SK-N-SH (cell line): ENCODE measurements around the gene KRTAP5-4. TPM values are rescaled to one million over a fixed set of nuclear protein-coding genes. Genes with fewer than 3 reads are reported as not detected.
"Not testable (repeated sequence)": the region's sequence is repeated elsewhere in the genome, so short reads cannot be mapped to it uniquely, and the experiment has no call there.

Source experiments
- CTCF ChIA-PET: fragments of 300-600, 350-600 bp; formaldehyde crosslinking; extraction: SDS; loops from one replicate; lab custom pipeline; 2021; lab: Yijun Ruan, JAX
- POLR2A ChIA-PET: fragments of 350-600 bp; sonication (Branson Sonifier 250); formaldehyde crosslinking; extraction: SDS; loops from one replicate; lab custom pipeline; 2020; ENCODE audit warnings: antibody characterized with exemption, inconsistent platforms; lab: Yijun Ruan, JAX
- DNase-seq: peaks from one replicate; pipeline ENCODE4 v3.0.0; 2012
- H2AFZ ChIP-seq: fragments of 200-600 bp; sonication (generic); 2 replicates; pipeline ENCODE4 v1.8.1; 2016; ENCODE audit warnings: antibody characterized with exemption, mild to moderate bottlenecking, low read depth
- H3F3A ChIP-seq: fragments of 200-600 bp; sonication (generic); replicated peaks from 2 replicates; pipeline ENCODE3; 2016; ENCODE audit warnings: antibody characterized with exemption, mild to moderate bottlenecking; ENCODE audit not compliant: insufficient read depth
- H3K27ac ChIP-seq, 2 experiments: fragments of 200-500 bp in 1 of 2; fragments of 200-600 bp in 1 of 2; sonication (Bioruptor generic) in 1 of 2; sonication (generic), shearing (Covaris generic) in 1 of 2; 2 replicates each; pipeline versions ENCODE4 v1.5.1 to v1.6.1; 2014 to 2016; ENCODE audit warnings: low read depth in 2 of 2, inconsistent platforms in 1 of 2, low read length in 1 of 2, mild to moderate bottlenecking in 1 of 2, mixed read lengths in 1 of 2
- H3K27me3 ChIP-seq: fragments of 200-600 bp; sonication (generic), shearing (Covaris generic); 2 replicates; pipeline ENCODE4 v1.6.1; 2016; ENCODE audit warnings: mixed run types; ENCODE audit not compliant: insufficient read depth
- H3K36me3 ChIP-seq, 2 experiments: fragments of 200-500 bp in 1 of 2; fragments of 200-600 bp in 1 of 2; sonication (Bioruptor generic) in 1 of 2; sonication (generic) in 1 of 2; replicated peaks in 1 of 2; 2 replicates each; pipeline versions ENCODE3 to v1.5.1; 2014 to 2016; ENCODE audit warnings: low read length in 1 of 2, mild to moderate bottlenecking in 1 of 2; ENCODE audit not compliant: insufficient read depth in 2 of 2, control insufficient read depth in 1 of 2
- H3K4me1 ChIP-seq, 2 experiments: fragments of 200-500 bp in 1 of 2; fragments of 200-600 bp in 1 of 2; sonication (Bioruptor generic) in 1 of 2; sonication (generic), shearing (Covaris generic) in 1 of 2; 2 replicates each; pipeline versions ENCODE4 v1.5.1 to v1.6.1; 2014 to 2016; ENCODE audit warnings: low read depth in 1 of 2, low read length in 1 of 2, mixed run types in 1 of 2; ENCODE audit not compliant: insufficient read depth in 2 of 2, control insufficient read depth in 1 of 2
- H3K4me2 ChIP-seq: fragments of 200-600 bp; sonication (generic), shearing (Covaris generic); 2 replicates; pipeline ENCODE4 v1.6.1; 2017; ENCODE audit warnings: mixed run types
- H3K4me3 ChIP-seq, 2 experiments: fragments of 200-500 bp in 1 of 2; fragments of 200-600 bp in 1 of 2; sonication (Bioruptor generic) in 1 of 2; sonication (generic), shearing (Covaris generic) in 1 of 2; 2 replicates each; pipeline versions ENCODE4 v1.5.1 to v1.8.1; 2014 to 2016; ENCODE audit warnings: low read depth in 2 of 2, inconsistent platforms in 1 of 2, low read length in 1 of 2, mild to moderate bottlenecking in 1 of 2, mixed read lengths in 1 of 2, moderate library complexity in 1 of 2
- H3K79me2 ChIP-seq: fragments of 200-600 bp; sonication (generic); 2 replicates; pipeline ENCODE4 v1.8.1; 2017; ENCODE audit warnings: mild to moderate bottlenecking; ENCODE audit not compliant: insufficient read depth
- H3K9ac ChIP-seq: fragments of 200-600 bp; sonication (generic); 2 replicates; pipeline ENCODE4 v1.6.1; 2017; ENCODE audit warnings: mixed run types
- H3K9me2 ChIP-seq: fragments of 200-600 bp; sonication (generic); 2 replicates; pipeline ENCODE4 v1.6.1; 2017; ENCODE audit warnings: mixed run types
- H3K9me3 ChIP-seq: fragments of 200-600 bp; sonication (generic); 2 replicates; pipeline ENCODE4 v1.6.1; 2017; ENCODE audit warnings: mixed run types, mild to moderate bottlenecking, moderate library complexity
- H4K20me1 ChIP-seq: fragments of 200-600 bp; sonication (generic); 2 replicates; pipeline ENCODE4 v1.6.1; 2017; ENCODE audit warnings: mild to moderate bottlenecking, mixed run types; ENCODE audit not compliant: insufficient read depth
- ELF1 ChIP-seq: IDR thresholded peaks from 2 replicates; pipeline ENCODE4 v1.4.0; 2012
- GATA2 ChIP-seq: sonication (generic); formaldehyde crosslinking; IDR thresholded peaks from 2 replicates; pipeline ENCODE4 v1.5.0; 2020; ENCODE audit warnings: mild to moderate bottlenecking, missing genetic modification reagents
- MEF2A ChIP-seq: IDR thresholded peaks from 2 replicates; pipeline ENCODE4 v1.4.0; 2012; ENCODE audit warnings: low read depth, borderline replicate concordance
- NFIC ChIP-seq: IDR thresholded peaks from 2 replicates; pipeline ENCODE4 v1.4.0; 2012; ENCODE audit warnings: borderline replicate concordance
- RAD21 ChIP-seq: IDR thresholded peaks from 2 replicates; pipeline ENCODE4 v1.6.1; 2012; ENCODE audit warnings: mild to moderate bottlenecking, low read length
- YY1 ChIP-seq: IDR thresholded peaks from 2 replicates; pipeline ENCODE4 v1.4.0; 2012; ENCODE audit warnings: low read depth, mild to moderate bottlenecking
- WGBS: methylation state at CpG from one replicate; pipeline ENCODE4 v1.1.6; 2017; ENCODE audit warnings: low lambda C conversion rate; 5-methylcytosine and 5-hydroxymethylcytosine counted together
- polyA plus RNA-seq, 3 experiments: library from polyadenylated mRNA; depleted of rRNA; stranded (reverse); fragments of >200 nt; gene quantifications; 2 replicates each; pipeline ENCODE4 v1.2.3, GENCODE V29; 2012

Gene KRTAP5-4
- polyA plus RNA-seq, 1 of the 3 experiments (the other 2 are of a cell fraction) = not detected

- H3K27ac ChIP-seq = no peak overlapping the region
- ChIA-PET CTCF (interaction anchor here (0.6 to 9.9 kb wide), 8 partner anchors 8 to 505 kb away, joined by 3 to 277 read pairs (median 4); partner anchors contain the start of gene SYT8), POLR2A (no interaction called here)
Observed at GRCh38 chr11:1647901-1648652, 26.1 kb upstream of the KRTAP5-4 start.

DNA sequence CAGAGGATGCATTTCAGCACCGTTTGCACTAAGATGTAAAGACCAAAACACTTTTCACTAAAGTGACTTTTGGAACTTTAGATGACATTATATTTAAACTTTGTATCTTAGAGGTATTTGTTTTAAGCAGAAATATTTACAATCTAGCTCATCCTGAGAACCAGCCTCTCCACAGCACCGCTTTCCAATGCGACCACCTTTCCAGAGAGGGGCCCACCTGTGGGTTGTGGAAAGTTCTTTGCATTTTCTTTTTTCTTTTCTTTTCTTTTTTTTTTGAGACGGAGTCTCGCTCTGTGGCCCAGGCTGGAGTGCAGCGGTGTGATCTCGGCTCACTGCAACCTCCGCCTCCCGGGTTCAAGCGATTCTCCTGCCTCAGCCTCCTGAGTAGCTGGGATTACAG, 24.6 kb upstream of the KRTAP5-4 start:
- H3K36me3 ChIP-seq, H3K27me3 ChIP-seq, H3F3A ChIP-seq, H3K9me2 ChIP-seq, H3K9ac ChIP-seq, H3K4me1 ChIP-seq, H3K9me3 ChIP-seq, H3K27ac ChIP-seq, H2AFZ ChIP-seq, DNase-seq, POLR2A ChIA-PET, H4K20me1 ChIP-seq, H3K4me2 ChIP-seq, H3K79me2 ChIP-seq, H3K4me3 ChIP-seq: not testable (repeated sequence)
- WGBS = 68% methylated on average over 10 of the region's 10 CpGs
- CTCF ChIA-PET = interaction anchor here (0.8 to 9.8 kb wide), 6 partner anchors 17 to 510 kb away, joined by 3 to 73 read pairs (median 4); partner anchors contain the start of gene KRTAP5-5

More at GRCh38 chr11:1647901-1648652, 26.1 kb upstream of the KRTAP5-4 start:
- peaks cover 0 to 3% of the 10 kb centered on the region in 2 experiments; a peak in 1 of 4 replicates for H3K4me1 ChIP-seq
- no peaks in the 10 kb centered on the region for H3K9me2 ChIP-seq
- peak; percentile 24 for DNase-seq
- TF ChIP-seq MEF2A (no peak), RAD21 (no peak), NFIC (no peak), YY1 (no peak), ELF1 (no peak)
- TF ChIP-seq, all 33 proteins: peak for 0
- Histone ChIP-seq H3K36me3 (no peaks in the 10 kb centered on the region), H3K4me2 (no peak overlapping the region), H3K4me3 (no peak overlapping the region), H2AFZ (no peak overlapping the region), H3F3A (no peaks in the 10 kb centered on the region), H4K20me1 (no peaks in the 10 kb centered on the region), H3K27me3 (no peaks in the 10 kb centered on the region), H3K9ac (no peak overlapping the region), H3K79me2 (no peaks in the 10 kb centered on the region), H3K9me3 (no peaks in the 10 kb centered on the region)
- 67% methylated on average over 24 of the region's 35 CpGs for WGBS

- Histone ChIP-seq H3K4me3 (no peak overlapping the region), H3K79me2 (no peaks in the 10 kb centered on the region), H3K27me3 (no peaks in the 10 kb centered on the region), H3K4me2 (no peak overlapping the region), H3K9ac (no peak overlapping the region), H3K4me1 (peaks cover 0 to 6% of the 10 kb centered on the region in 2 experiments; a peak in 1 of 4 replicates), H3K36me3 (no peaks in the 10 kb centered on the region), H3F3A (no peaks in the 10 kb centered on the region), H4K20me1 (no peaks in the 10 kb centered on the region), H3K27ac (no peak overlapping the region), H2AFZ (no peak overlapping the region), H3K9me2 (no peaks in the 10 kb centered on the region), H3K9me3 (no peaks in the 10 kb centered on the region)
- DNase-seq = no peak
- 67% methylated on average over 5 of the region's 12 CpGs for WGBS
- TF ChIP-seq GATA2 (CRISPR knock-in tag) = no peak
- POLR2A ChIA-PET = no interaction called here
- CTCF ChIA-PET = interaction anchor here (0.6 to 9.8 kb wide), 4 partner anchors 16 to 504 kb away, joined by 3 to 73 read pairs (median 10); partner anchors contain the start of gene KRTAP5-5
Observed at GRCh38 chr11:1645357-1645821, 23.5 kb upstream of the KRTAP5-4 start.
